Mesendoderm (in vitro differentiated cells): ENCODE results near the gene PRKAR2B.

ENCODE experiments used
- DNase-seq: peaks from one replicate; pipeline ENCODE4 v3.0.0; 2013
- H2AK5ac ChIP-seq: 2 replicates; pipeline ENCODE4 v1.6.1; 2013; ENCODE audit warnings: low read length, inconsistent platforms
- H2BK120ac ChIP-seq: 2 replicates; pipeline ENCODE4 v1.6.1; 2013; ENCODE audit warnings: low read depth, mild to moderate bottlenecking, low read length, moderate library complexity, mixed read lengths
- H2BK15ac ChIP-seq: replicated peaks from 2 replicates; pipeline ENCODE4 v1.6.1; 2013; ENCODE audit warnings: low read depth, mild to moderate bottlenecking, moderate library complexity
- H2BK5ac ChIP-seq: 2 replicates; pipeline ENCODE4 v1.6.1; 2013; ENCODE audit warnings: low read length, inconsistent platforms
- H3K18ac ChIP-seq: 2 replicates; pipeline ENCODE4 v1.6.1; 2013; ENCODE audit warnings: mild to moderate bottlenecking, low read length, mixed read lengths
- H3K23ac ChIP-seq: one replicate; pipeline ENCODE4 v1.6.1; 2013; ENCODE audit warnings: low read length
- H3K27ac ChIP-seq: 2 replicates; pipeline ENCODE4 v1.5.1; 2013; ENCODE audit warnings: low read depth, mild to moderate bottlenecking, inconsistent platforms, low read length, moderate library complexity
- H3K27me3 ChIP-seq: 2 replicates; pipeline ENCODE4 v1.6.1; 2013; ENCODE audit warnings: low read length, control low read depth, mild to moderate bottlenecking, inconsistent platforms; ENCODE audit not compliant: insufficient read depth, poor library complexity
- H3K36me3 ChIP-seq: 2 replicates; pipeline ENCODE4 v1.6.1; 2013; ENCODE audit warnings: low read length, inconsistent platforms; ENCODE audit not compliant: control insufficient read depth, insufficient read depth
- H3K4ac ChIP-seq: one replicate; pipeline ENCODE4 v1.6.1; 2013; ENCODE audit warnings: low read depth, mild to moderate bottlenecking, low read length, moderate library complexity
- H3K4me1 ChIP-seq: 2 replicates; pipeline ENCODE4 v1.6.1; 2013; ENCODE audit warnings: low read depth, low read length, inconsistent platforms; ENCODE audit not compliant: control insufficient read depth
- H3K4me2 ChIP-seq: 2 replicates; pipeline ENCODE4 v1.6.1; 2013; ENCODE audit warnings: low read length
- H3K4me3 ChIP-seq: 2 replicates; pipeline ENCODE4 v1.5.1; 2013; ENCODE audit warnings: mild to moderate bottlenecking, low read length
- H3K56ac ChIP-seq: one replicate; pipeline ENCODE4 v1.6.1; 2013; ENCODE audit warnings: low read length
- H3K79me1 ChIP-seq: 2 replicates; pipeline ENCODE4 v1.6.1; 2013; ENCODE audit warnings: low read length, inconsistent platforms
- H3K79me2 ChIP-seq: 2 replicates; pipeline ENCODE4 v1.6.1; 2013; ENCODE audit warnings: mild to moderate bottlenecking, low read length; ENCODE audit not compliant: control insufficient read depth, insufficient read depth
- H3K9ac ChIP-seq: 2 replicates; pipeline ENCODE4 v1.6.1; 2013; ENCODE audit warnings: low read length, inconsistent platforms
- H4K5ac ChIP-seq: one replicate; pipeline ENCODE4 v1.6.1; 2013; ENCODE audit warnings: low read length
- H4K8ac ChIP-seq: one replicate; pipeline ENCODE4 v1.6.1; 2013; ENCODE audit warnings: low read depth, mild to moderate bottlenecking, control low read depth, low read length, moderate library complexity
- WGBS: extraction: QIAGEN DNeasy Blood & Tissue Kit; methylation state at CpG from one replicate; pipeline ENCODE4 v1.1.7; 2013; ENCODE audit warnings: low lambda C conversion rate, missing lambda C conversion rate; ENCODE audit not compliant: insufficient coverage; ENCODE audit errors: extremely low coverage; 5-methylcytosine and 5-hydroxymethylcytosine counted together

The PRKAR2B gene

DNA sequence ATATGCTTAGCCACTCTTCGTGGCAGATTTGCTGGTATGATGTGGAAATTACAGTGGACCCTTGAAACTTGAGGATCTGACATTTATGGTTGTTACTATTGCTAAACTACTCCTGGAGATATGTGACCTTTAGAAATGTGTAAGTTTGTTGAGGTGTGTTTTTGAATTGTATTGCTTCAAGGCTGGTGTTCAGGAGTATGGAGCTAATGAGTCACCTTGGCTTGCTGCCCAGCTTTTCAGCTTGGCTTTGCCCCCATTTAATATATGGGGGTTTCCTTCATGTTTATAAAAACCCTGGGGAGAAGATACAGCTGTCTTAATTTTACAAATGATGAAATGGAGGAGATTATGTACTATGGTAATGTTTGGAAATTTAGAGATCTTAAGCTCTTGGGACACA lies 135.9 kb downstream of the PRKAR2B start:
- Histone ChIP-seq H3K4me3 (no peak overlapping the region), H3K4me2 (no peak overlapping the region), H3K4ac (no peak overlapping the region), H3K36me3 (peaks cover 2% of the 10 kb centered on the region), H2BK5ac (no peak overlapping the region), H3K18ac (no peak overlapping the region), H3K56ac (no peak overlapping the region), H3K23ac (no peak overlapping the region), H3K9ac (no peak overlapping the region), H4K5ac (no peak overlapping the region), H4K8ac (no peak overlapping the region), H3K79me2 (no peaks in the 10 kb centered on the region), H3K4me1 (no peaks in the 10 kb centered on the region), H2AK5ac (no peak overlapping the region), H3K27me3 (no peaks in the 10 kb centered on the region), H3K27ac (no peak overlapping the region), H3K79me1 (peaks cover 2% of the 10 kb centered on the region), H2BK120ac (no peak overlapping the region), H2BK15ac (no peak overlapping the region)
- no CpG with 5 or more reads among the region's 1 CpG for WGBS
- DNase-seq, result no peak

DNA sequence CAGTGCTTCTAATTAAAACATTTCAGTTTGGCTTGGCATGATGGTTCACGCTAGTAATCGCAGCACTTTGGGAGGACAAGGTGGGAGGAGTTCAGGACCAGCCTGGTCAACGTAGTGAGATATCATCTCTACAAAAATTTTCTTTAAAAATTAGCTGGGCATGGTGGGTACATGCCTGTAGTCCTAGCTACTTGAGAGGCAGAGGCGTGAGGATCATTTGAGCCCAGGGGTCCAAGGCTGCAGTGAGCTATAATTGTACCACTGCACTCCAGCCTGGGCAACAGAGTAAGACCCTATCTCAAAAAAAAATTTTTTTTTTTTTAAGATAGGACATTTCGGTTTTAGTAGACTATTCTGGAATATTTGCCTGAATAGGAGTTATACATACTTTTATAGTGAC lies 136.7 kb downstream of the PRKAR2B start:
- Histone ChIP-seq H3K23ac (no peak overlapping the region), H3K56ac (no peak overlapping the region), H3K27ac (no peak overlapping the region), H3K9ac (no peak overlapping the region), H3K4me3 (no peak overlapping the region), H3K4ac (no peak overlapping the region), H3K4me1 (no peaks in the 10 kb centered on the region), H2BK120ac (no peak overlapping the region), H4K8ac (no peak overlapping the region), H3K79me1 (peaks cover 2% of the 10 kb centered on the region), H3K27me3 (no peaks in the 10 kb centered on the region), H3K79me2 (no peaks in the 10 kb centered on the region), H3K36me3 (peaks cover 2% of the 10 kb centered on the region), H2AK5ac (no peak overlapping the region), H3K18ac (no peak overlapping the region), H4K5ac (no peak overlapping the region), H3K4me2 (no peak overlapping the region), H2BK15ac (no peak overlapping the region), H2BK5ac (no peak overlapping the region)
- DNase-seq, result no peak
- WGBS, result no CpG with 5 or more reads among the region's 5 CpGs

DNA sequence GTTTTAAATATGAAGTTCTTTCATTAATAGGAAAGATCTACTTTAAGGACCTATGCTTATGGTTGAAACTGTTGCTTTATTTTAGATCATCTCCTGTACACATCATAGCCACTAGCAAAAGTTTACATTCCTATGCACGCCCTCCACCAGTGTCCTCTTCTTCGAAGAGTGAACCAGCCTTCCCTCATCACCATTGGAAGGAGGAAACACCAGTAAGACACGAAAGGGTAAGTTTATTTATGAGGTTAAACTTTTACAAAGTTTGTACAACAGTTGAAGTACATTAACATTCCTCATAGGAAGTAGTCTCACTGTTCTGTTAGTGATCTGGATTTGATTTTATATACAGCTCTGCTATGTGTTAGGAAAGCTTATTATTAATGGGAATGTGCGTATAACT lies 141.2 kb downstream of the PRKAR2B start:
- Histone ChIP-seq H3K56ac (no peak overlapping the region), H3K27me3 (no peaks in the 10 kb centered on the region), H3K18ac (no peak overlapping the region), H4K5ac (no peak overlapping the region), H3K23ac (no peak overlapping the region), H3K4ac (no peak overlapping the region), H3K36me3 (peaks cover 2% of the 10 kb centered on the region), H3K4me3 (no peak overlapping the region), H2BK15ac (no peak overlapping the region), H4K8ac (no peak overlapping the region), H3K79me1 (no peaks in the 10 kb centered on the region), H3K4me1 (no peaks in the 10 kb centered on the region), H2BK5ac (no peak overlapping the region), H3K27ac (no peak overlapping the region), H2BK120ac (no peak overlapping the region), H3K79me2 (no peaks in the 10 kb centered on the region), H2AK5ac (no peak overlapping the region), H3K9ac (no peak overlapping the region), H3K4me2 (no peak overlapping the region)
- no peak for DNase-seq
- WGBS, result no CpG with 5 or more reads among the region's 4 CpGs

DNA sequence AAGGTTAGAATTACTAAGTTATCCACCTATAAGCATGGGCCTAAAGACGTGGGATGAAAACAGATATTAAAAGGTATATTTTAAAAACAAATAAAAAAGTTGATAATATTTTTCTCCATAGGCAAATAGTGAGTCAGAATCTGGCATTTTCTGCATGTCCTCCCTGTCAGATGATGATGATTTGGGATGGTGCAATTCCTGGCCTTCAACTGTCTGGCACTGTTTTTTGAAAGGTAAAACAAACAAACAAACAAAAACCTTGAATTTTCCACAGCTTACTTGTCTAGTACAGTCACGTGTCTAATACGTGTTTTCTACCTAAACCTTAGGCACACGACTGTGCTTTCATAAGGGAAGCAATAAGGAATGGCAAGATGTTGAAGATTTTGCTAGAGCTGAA lies 141.7 kb downstream of the PRKAR2B start:
- Histone ChIP-seq H3K79me2 (no peaks in the 10 kb centered on the region), H3K4me1 (no peaks in the 10 kb centered on the region), H4K8ac (no peak overlapping the region), H3K79me1 (no peaks in the 10 kb centered on the region), H3K18ac (no peak overlapping the region), H3K4me2 (no peak overlapping the region), H3K23ac (no peak overlapping the region), H2BK15ac (no peak overlapping the region), H3K27ac (no peak overlapping the region), H4K5ac (no peak overlapping the region), H3K56ac (no peak overlapping the region), H2AK5ac (no peak overlapping the region), H3K27me3 (no peaks in the 10 kb centered on the region), H2BK5ac (no peak overlapping the region), H3K4ac (no peak overlapping the region), H3K4me3 (no peak overlapping the region), H2BK120ac (no peak overlapping the region), H3K9ac (no peak overlapping the region), H3K36me3 (peaks cover 2% of the 10 kb centered on the region)
- WGBS, result no CpG with 5 or more reads among the region's 4 CpGs
- DNase-seq, result no peak

DNA sequence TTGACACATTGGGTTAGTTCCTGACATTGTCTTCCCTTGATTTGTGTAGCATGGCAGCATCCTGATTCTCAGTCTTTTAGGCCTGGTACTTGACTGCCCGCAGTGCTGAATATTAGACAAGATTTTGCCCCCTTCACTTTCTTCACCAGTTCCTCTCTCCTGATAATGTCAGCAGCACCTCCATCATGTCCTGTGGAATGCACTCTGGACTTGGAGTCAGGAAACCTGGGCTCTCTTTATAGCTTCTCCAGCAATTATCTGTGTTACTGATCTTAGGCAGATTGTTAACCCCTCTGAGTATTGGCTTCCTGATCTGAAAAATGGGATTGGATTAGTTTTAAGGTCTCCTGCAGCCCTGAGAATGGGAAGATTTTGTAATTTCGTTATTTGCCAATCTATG lies 143.3 kb downstream of the PRKAR2B start:
- no peak overlapping the region for H3K27ac ChIP-seq
- H3K79me1 ChIP-seq, result no peaks in the 10 kb centered on the region
- H3K79me2 ChIP-seq, result no peaks in the 10 kb centered on the region
- no CpG with 5 or more reads among the region's 2 CpGs for WGBS
- H2AK5ac ChIP-seq, result no peak overlapping the region
- H3K4ac ChIP-seq, result no peak overlapping the region
- no peak overlapping the region for H3K9ac ChIP-seq
- DNase-seq, result no peak
- H4K8ac ChIP-seq, result no peak overlapping the region
- H4K5ac ChIP-seq, result no peak overlapping the region
- no peaks in the 10 kb centered on the region for H3K36me3 ChIP-seq
- H3K23ac ChIP-seq, result no peak overlapping the region
- no peak overlapping the region for H2BK15ac ChIP-seq
- no peak overlapping the region for H3K4me2 ChIP-seq
- H2BK5ac ChIP-seq, result no peak overlapping the region
- H3K4me3 ChIP-seq, result no peak overlapping the region
- no peak overlapping the region for H3K56ac ChIP-seq
- no peak overlapping the region for H2BK120ac ChIP-seq
- no peaks in the 10 kb centered on the region for H3K27me3 ChIP-seq
- no peaks in the 10 kb centered on the region for H3K4me1 ChIP-seq
- no peak overlapping the region for H3K18ac ChIP-seq

DNA sequence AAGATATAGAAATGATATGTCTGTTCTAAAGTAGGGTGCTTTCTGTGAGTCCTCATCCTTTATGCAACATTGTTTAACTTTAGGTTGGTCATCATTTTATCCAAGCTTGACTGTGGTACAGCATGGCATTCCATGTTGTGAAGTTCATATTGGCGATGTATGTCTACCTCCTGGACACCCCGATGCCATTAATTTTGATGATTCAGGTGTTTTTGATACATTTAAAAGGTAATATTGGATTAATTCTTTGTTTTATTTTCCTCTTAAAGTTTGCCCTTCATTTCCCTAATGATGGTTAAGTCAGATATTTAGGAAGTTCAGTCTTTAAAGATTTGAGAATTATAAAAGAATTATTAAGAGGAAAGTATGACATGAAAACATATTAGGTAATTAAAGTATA lies 145.6 kb downstream of the PRKAR2B start:
- Histone ChIP-seq H3K23ac (no peak overlapping the region), H3K18ac (no peak overlapping the region), H2AK5ac (no peak overlapping the region), H3K9ac (no peak overlapping the region), H2BK15ac (no peak overlapping the region), H3K4me3 (no peak overlapping the region), H2BK120ac (no peak overlapping the region), H3K4me1 (no peaks in the 10 kb centered on the region), H4K5ac (no peak overlapping the region), H3K79me1 (no peaks in the 10 kb centered on the region), H4K8ac (no peak overlapping the region), H2BK5ac (no peak overlapping the region), H3K27me3 (no peaks in the 10 kb centered on the region), H3K4me2 (no peak overlapping the region), H3K79me2 (no peaks in the 10 kb centered on the region), H3K27ac (no peak overlapping the region), H3K36me3 (no peaks in the 10 kb centered on the region), H3K56ac (no peak overlapping the region), H3K4ac (no peak overlapping the region)
- no CpG with 5 or more reads among the region's 2 CpGs for WGBS
- DNase-seq, result no peak
